GM19438 (cell line): ENCODE results near the gene STK39.
"Not testable (repeated sequence)": the region's sequence is repeated elsewhere in the genome, so short reads cannot be mapped to it uniquely, and the experiment has no call there.

Source experiments
- ATAC-seq: cut with Tn5 transposase; IDR thresholded peaks from one replicate; pipeline ENCODE4 v1.9.1; 2021; ENCODE audit warnings: low read depth; ENCODE audit not compliant: unreplicated experiment

The STK39 gene

DNA sequence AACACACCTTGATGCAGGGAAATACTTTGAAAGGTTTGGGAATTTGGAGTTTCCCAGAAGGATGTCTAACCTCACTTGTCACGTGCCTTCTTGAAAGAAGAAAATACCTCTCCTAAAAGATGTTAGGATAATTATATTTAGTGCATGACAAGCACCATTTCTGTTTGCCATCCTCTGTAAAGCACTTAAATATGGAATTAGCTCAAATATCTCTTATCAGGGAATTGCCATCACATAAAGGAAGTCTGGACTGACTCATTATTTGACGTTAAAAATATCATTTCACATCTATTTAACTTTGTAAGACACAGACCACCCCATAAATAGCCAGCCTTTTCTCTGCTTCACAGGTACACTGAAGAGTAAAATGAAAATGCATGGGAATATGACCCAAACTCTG, 140.1 kb downstream of the STK39 start:
- ATAC-seq: no peak

DNA sequence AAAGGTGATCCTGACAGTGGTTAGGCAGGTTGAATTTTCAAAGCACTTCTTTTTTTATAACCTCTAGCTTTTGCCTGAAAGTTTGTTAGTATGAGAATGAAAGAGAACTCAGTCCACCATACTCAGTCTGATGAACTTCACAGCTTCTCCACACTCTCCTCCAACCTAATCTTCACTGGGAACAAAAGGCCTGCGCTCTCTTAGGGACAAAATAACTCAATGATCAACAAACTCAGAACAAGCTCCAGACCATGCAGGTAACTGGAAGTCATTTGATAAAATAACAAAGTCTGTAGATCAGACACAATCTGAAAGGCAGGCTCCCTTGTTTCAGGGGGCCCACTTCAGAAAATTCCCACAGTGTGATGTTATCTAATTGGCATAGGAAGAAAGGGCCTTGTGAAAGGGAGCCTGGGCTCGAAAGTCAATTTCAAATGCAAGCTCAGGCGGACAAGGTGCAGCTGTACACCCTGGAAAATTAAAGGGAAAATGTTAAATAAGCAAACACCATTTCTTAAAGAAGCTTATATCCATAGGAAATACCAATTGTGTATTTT, 142.2 kb downstream of the STK39 start:
- ATAC-seq: no peak

DNA sequence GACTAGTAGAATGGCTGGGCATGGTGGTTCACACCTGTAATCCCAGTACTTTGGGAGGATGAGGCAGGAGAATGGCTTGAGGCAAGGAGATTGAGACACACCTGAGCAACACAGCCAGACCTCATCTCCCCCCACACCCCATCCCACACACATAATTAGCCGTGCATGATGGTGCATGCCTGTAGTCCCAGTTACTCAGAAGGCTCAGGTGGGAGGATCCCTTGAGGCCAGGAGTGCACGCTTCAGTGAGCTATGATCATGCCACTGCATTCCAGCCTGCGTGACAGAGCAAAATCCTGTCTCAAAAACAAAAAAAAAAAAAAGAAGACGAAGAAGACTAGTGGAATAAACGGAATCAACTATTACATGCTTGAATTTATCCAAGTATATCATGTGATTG, 150.0 kb downstream of the STK39 start:
- no peak for ATAC-seq

DNA sequence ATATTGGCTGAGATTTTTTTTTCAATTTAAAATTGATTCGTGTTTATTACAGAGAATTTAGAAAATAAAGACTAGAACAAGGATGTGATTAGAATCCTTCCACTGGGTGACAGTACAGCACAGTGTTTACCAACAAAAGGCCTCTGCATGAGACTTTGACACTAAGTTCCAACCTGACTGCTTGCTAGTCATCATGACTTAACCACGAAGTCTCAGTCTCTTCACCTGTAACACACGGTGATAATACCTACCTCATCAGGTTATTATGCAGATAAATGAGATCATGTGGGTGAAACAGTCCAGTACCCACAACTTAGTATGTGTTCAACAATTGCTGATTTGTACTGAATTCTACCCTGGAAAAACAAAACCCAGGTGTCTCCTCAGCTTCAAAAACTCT, 151.2 kb downstream of the STK39 start:
- ATAC-seq: no peak

DNA sequence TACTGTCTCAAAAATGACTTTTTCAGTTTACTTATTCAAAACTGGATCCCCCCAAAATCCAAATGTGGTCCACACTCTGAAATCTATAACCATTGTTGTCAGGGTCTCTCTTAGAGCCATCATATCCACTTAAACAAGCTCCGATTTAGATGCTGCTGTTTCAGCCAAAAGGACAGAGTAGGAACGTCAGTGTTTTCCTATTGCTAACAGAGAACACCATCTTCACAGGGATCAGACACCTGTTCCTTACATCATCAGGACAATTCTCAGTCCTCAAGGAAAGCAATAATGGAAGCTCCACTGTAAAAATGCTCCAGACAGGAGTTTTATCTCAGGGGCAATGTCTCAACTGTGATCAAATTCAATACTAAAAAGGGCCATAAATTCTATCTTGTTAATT, 155.4 kb downstream of the STK39 start:
- ATAC-seq: no peak

DNA sequence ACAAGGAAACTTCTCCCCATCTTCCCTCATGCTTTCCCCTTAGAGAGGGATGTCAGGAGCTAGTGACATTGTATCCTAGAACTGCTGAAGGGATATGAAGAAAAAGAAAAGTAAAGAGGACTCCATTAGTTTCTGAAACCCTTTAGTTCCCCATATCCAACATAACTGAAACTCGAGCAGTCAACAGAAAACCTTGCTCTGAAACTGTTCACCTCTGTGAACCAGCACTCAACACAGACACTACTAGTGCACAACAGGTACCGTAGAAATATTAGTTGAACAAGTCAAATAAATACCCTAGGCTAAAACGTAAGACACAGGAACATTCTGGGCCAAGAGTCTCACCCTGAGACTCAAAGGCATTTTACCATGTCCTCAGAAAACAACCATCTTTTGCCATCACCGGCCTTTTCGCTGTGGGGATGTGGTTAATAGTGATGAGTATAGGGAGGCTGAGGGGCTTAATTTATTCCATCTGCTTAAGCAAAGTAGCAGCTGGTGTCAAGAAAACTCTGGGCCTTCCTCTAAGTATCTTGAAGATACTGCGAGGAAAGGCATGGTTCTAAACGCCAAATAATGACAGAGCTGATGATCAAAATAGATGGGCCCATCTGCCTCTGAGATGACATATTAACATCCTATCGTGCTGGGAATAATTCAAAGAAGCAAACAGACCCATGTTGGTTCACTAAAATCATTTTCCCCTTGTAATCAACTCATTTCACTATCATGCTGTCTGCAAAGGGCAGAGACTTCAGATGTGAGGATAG, 156.8 kb downstream of the STK39 start:
- peak; percentile 92 for ATAC-seq

DNA sequence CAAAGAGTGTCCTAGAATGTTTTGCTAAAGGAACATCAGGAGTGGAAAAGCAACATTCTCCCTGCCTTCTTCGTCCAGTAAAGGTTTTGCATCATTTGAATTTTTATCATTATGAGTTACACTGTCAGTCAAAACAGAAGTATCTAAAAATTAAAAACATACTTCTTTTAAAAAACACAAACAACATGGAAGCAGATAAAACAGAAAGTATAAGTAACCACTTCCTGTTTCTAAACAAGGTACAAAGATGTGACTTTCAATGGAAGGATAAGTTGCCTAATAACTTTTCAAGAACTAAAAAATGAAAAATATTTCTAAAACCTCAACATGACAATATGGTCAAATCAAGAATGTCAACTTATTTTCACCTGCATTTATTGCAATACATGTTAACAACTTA, 158.2 kb downstream of the STK39 start:
- ATAC-seq: peak; percentile 43

DNA sequence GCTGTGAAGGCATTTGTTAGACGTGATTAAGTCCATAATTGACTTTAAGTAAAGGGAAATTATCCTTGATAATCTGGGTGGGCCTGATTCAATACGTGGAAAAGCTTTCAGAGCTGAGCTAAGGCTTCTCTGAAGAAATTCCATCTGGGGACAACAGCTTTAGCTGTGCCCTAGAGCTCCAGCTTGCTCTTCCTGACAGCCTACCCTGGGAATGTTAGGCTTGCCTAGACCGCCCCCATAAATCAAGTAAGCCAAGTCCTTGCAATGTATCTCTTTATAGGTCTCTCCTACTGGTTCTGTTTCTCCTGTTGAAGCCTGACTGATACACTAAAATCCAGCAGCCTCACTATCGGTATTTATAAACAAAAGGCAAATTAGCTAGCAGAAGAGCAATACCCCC, 160.0 kb downstream of the STK39 start:
- no peak for ATAC-seq

DNA sequence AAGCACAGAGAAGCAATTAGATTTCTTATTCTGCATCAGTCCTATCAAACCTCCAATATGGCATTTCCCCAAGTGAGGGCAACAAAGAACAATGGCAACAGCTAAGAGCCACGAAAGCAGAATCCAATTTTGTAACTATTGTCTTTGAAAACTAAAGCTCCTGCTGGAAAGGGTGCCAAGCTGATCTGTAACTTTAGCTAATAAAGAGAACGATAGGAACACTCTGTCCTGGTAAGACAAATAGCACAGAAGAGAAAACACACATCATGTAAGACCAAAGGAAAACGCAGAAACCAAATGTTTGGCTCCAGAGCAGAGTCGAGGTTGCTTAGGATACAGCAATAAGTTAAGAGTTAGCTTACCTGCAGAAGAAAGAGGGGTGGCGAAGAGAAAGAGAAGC, 160.5 kb downstream of the STK39 start:
- no peak for ATAC-seq

DNA sequence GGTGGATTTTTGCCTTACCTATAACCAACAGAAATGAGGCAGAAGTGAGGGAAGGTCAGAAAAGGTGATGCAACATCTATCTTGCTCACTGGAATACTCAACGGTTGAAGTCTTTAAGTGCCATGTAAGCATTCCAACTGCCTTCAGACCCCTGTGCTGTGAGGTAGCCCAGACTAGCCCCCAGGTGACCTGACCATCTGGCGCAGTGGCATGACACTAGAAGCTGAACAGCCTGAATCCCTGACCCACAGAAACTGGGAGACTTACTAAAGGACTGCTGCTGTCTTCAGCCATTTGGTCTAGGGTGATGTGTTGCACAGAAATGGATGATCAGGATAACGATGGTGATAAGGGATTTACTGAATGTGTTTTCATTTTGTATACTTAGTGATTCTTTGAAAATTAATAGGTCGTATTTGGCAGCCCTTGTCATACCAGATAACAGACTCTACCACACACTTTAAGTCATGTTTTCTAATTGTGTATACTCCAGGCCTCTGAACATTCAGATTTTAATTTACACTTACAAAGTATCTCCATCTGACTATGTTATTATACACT, 161.5 kb downstream of the STK39 start:
- ATAC-seq: no peak

DNA sequence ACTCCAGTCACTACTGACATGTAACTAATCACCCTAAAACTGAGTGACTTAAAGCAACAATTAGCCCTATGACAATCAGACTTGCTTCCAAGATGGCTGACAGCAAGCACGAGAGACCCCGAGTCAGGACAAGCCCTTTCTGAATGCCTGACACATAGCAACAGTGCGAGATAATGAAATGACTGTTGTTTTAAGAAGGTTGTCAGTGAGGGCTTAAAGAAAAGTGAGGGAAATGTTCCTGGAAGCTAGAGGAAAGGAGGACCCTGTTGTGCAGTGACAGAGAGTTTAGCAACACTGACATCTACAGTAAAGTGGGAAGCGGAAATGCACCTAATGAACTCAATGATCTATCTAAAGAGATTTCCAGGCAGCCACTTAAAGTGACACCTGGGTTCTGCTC, 163.1 kb downstream of the STK39 start:
- ATAC-seq: no peak

DNA sequence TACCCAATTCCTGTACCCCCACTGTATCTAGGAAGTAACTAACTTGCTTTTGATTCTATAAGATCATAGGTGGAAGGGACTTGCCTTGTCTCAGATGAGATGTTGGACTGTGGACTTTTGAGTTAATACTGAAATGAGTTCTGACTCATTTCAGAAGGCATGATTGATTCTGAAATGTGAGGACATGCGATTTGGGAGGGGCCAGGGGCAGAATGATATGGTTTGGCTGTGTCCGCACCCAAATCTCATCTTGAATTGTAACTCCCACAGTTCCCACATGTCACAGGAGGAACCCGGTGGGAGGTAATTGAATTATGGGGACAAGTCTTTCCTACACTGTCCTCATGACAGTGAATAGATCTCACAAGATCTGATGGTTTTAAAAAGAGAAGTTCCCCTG, 165.9 kb downstream of the STK39 start:
- not testable (repeated sequence) for ATAC-seq

DNA sequence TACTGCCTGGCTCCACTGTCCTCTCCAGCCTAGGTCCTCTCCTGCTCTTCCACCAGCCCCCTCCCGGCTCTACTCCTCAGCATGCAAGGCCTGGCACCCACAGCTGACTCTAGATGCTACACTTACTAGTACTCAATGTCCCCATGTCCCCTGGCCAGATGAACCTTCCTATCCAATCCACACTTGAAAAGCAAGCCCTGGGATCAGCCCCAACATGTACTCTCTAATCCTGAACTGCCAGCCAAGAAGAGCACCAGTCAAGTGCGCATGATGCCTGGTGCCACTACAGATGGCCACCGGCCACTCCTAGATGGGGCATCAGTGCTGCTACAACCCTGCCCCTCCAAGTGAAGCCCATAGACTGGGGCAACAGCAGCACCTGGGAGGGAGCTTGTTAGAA, 168.2 kb downstream of the STK39 start:
- ATAC-seq: no peak

DNA sequence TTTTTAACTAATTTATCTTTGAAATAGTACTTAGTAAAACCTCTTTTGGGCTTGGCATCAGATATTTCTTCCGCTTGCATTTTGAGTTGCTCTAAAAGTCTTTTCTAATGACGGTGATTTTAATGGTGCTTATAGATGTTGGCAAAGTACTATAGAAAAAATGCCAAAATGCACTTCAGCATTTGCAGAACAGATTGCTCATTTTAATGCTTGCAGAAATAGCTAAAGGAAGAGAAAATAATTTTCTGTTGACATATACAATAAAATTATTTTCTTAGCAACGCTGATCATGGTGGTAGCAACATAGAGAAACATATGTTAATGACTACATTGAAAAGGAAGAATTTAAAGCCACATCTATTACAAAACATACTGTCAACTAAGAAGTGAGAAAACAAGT, 170.7 kb downstream of the STK39 start:
- ATAC-seq: no peak

DNA sequence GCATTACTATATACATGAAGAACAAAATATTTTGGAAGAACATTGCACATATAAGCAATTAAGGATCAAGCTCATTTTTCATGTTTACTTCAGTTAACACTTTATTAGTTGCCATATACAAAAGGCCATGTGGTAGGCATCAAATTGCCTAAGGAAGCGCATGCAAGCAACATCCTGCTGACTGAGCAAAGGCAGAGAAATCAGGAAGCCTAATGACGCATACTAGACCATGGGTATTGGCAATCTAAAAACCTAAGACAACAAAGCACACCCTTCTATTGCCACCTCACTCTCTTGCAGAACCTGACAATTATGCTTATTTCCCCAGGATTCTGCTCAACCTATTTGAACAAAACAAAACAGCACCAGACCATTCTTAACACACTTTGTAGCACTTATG, 171.9 kb downstream of the STK39 start:
- no peak for ATAC-seq

DNA sequence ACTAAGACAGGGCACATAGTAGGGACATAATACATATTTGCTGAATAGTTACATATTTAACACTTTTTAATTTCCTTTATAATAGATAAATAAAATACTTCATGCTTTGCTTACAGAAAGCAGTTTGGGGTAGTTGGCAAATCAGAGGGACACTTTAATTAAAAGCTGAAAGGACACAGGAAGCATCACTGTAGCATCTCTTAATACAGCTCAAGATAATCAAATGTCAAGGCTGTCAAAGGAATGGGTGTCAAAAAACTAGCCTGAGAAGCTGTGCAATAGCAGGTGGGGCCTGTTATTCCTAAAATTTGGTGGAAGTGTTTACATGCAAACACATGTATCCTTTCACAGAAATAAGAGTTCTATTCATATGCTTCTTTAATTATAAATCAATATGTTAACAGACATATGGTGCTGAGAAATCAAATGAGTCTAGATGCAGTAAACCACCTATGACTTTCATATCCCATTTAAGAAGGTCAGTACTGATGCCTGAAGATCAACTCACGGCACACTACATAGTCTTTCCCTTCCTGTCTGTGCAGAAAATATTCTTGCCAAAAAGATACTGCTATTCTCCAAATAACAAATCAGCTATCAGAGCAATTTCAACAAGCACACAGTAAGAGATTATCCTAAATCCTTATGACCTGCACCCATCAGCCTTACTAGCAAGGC, 174.6 kb downstream of the STK39 start:
- no peak for ATAC-seq

DNA sequence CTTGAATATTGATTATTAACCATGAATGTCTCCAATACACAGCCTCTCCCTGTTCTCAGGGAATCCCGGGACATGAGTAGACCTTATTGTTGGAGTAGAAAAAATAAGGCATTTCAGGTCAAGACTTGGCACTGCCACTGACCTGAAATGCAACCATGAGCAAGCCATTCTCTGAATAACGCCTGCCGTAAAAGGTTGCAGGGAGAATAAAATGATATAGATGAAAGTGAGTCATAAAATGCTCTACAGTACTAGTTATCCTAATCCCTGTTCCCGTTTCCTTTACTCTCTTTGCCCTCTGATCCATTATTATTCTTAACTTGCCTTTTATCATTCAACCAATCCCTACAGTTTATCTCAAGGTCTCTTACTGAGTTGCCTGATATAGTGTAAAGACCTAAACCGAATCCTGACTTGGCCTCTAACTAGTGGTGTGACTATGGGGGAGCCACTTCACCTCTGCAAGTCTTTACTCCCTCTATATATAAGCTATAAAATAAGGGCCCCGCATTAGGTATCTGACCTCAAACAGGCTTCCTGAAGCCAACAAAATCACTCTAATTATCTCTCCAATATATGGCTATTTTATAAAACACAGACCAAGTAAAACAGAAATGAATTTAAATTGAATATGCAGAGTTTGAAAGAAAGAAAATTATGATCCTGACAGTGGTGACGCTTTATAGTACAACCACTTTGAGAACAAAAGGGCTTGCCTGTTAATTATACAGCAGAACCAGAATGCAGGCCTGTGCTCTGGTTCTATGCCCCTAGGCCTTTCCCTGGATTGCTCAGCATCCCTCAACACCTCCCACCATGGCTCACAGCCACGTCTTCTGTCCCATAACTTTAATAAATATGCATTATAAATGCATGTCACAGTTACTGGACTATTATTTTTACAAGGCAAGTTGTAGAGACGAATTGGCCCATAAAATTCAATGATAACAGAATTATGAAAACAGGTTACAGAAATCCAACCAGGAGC, 183.1 kb downstream of the STK39 start:
- no peak for ATAC-seq

DNA sequence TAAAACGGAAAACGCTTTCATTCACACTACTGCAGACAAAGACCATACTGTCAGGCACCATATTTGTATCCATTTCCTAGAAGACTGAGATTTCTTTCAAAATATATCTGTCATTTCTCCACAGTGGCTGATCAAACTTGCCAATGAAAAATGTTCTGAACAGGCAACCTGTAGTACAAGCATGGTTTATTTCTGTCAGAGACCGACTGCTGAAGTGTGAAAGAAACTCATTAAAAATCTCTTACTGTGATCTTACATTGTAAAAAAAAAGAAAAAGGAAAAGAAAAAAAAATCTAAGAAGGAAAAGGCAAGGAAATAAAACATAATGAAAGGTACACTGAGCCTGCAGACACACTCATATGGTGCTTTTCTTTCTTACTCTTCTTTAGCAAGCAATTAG, 184.5 kb downstream of the STK39 start:
- no peak for ATAC-seq

DNA sequence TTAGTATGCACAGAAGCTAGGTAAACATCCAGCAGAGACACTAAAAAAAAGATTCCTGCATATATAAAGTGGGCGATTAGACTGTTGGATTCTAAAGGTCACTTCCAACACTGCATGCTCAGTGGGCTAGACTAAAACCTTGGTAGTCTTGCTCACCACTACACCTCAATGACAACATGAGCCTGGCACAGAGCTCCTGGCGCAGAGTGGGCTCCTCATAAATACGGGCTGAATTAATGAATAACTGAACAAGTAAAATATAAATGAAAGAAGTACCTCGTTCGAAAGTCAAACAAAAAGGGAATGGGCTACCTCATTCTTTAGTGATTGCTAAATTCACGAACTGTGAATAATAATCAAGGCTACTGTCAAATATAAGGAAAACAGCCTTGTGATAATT, 185.3 kb downstream of the STK39 start:
- ATAC-seq: no peak

DNA sequence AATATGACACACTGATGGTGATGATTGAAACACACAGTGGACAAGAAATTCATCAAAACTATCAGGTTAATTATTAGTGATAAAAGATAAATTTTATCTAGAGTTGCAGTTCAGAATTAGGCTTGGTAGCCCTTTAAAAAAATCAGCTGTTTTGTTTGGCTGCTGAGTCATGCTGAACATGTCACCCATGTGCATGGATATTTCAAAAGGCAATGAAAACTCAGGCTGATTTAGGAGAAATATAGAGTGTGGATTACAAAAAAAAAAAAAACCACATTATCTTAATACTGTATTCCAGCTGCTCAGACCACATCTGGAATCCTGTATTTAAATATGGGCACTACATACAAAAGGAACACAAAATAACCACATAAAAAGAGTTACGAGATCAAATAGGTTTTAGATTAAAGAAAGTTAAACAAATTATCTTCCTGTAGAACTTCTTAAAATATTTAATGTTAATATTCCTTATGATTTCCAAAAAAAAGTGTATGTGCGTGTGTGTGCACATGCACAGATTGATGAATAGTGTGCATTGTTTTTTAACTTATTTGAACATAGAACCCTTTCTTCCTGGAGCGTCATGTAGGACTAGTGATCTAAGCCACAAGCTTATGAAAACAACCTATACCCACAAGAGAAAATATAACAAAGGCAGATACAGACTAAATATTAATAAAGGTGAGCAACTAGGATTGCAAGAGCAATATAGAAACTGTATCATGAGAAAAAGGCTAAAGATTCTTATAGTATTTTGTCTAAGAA, 186.2 kb downstream of the STK39 start:
- no peak for ATAC-seq
